SW 1271 (cell line): ENCODE data around the gene THSD4.
"Not testable (repeated sequence)": the region's sequence is repeated elsewhere in the genome, so short reads cannot be mapped to it uniquely, and the experiment has no call there.

Experiments
- DNase-seq, 2 experiments: peaks; one replicate each; lab custom pipeline; 2025; lab: John Stamatoyannopoulos, UW

The THSD4 gene

GRCh38 chr15:71349736-71350526 is 234.7 kb downstream of the THSD4 start:
- DNase-seq = no peak

DNA sequence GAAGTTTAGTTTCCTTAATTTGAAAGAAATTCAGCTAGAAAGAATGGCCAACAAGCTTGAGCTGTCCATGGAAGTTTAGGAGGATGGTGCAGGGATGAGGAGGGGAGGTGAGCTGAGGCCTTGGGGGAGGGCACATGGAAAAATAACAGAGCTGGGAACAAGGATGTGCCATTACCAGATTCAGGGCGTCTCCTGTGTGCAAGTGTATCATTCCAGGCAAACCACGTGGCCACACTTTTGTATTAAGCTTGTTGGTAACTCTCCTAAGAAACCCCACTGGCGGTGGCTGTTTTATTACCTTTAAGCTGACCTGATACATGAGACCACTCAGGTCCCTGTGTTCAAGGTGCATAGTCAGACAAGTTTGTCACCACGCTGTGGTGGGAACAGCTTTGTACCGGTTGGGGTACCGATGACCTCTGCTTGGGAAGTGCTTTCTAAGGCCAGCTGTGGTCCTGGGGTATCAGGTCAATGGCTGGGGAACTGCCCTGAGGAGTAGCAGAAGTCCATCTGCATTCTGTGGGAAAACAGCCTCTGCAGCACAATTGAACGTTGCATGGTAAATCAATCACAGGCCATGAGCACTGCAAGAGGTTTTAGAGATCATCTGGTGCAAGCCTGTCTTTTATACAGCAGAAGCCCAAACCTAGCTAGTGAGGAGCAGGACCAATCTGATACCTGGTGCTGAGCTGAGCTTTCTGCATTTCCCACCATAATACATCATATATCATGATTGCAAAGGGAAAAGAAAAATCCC is 235.5 kb downstream of the THSD4 start:
- DNase-seq = no peak

DNA sequence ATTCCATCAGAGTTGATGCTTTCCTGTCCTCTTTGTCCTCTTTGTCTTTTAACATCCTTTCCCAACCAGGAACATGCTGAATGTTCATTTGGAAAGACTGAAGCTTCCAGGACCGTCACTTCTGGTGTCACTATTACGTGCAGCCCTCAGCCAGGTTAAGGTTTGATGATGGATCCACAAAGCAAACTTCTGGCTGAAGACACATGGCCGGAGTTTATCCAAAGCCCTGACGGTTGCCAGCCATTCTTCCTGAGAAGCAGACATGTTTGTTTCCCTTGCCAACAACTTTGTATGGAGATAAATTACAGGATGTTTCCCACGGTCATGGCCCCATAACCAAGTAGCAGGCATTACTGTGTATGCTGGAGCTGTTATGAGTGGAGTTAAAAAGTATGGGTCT is 236.9 kb downstream of the THSD4 start:
- no peak for DNase-seq

GRCh38 chr15:71352765-71353164 is 237.5 kb downstream of the THSD4 start:
- DNase-seq = no peak

GRCh38 chr15:71353171-71353570 is 237.9 kb downstream of the THSD4 start:
- DNase-seq = no peak

- DNase-seq = no peak
Measured at GRCh38 chr15:71355268-71355667, 240.0 kb downstream of the THSD4 start.

GRCh38 chr15:71357321-71357732 is 242.1 kb downstream of the THSD4 start:
- DNase-seq = no peak

- DNase-seq = no peak
Measured at GRCh38 chr15:71357967-71358366, 242.7 kb downstream of the THSD4 start.

GRCh38 chr15:71359246-71359645 is 244.0 kb downstream of the THSD4 start:
- DNase-seq = no peak

GRCh38 chr15:71362556-71362955 is 247.3 kb downstream of the THSD4 start:
- no peak for DNase-seq

- no peak for DNase-seq
Measured at GRCh38 chr15:71362987-71363968, 248.0 kb downstream of the THSD4 start.

DNA sequence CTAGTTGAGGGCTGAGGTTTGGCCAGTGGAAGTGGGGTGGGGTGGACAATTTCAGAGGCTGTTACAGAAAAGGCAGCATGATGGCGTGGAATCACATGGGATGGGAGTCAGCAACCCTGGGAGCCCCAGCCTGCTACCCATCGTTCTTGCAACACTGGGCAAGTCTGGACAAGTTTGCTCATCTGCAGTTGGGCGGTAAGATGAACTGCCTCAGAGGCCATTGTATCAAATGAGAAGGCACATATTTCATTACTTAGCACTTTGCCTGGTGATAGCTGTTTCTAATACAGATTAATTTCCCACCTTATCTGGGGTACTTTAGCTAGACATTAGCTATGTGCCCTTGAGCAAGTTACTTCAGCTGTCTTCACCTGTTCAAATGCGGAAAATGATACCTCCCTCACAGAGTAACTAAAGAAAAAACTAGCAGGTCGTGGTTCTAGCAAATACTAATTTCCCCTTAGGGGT is 248.9 kb downstream of the THSD4 start:
- no peak for DNase-seq

DNA sequence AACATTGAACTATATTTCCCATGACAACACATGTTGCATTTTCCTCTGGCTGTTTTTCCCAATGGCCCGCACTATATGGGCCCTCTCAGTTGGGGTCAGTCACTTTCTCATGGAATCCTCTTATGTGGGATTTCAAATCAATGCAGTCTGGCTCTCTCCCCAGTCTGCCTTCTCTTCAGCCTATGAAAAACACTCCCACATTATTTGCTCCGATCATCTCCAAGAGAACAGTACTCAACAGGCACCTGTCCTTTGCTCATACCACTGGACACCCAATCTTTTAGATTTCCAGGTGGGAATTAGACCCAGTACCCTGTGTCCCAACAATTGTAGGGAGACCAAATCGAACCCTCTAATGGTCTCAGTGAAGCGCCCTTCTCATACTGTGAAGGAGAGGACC is 251.3 kb downstream of the THSD4 start:
- DNase-seq = no peak

GRCh38 chr15:71366926-71367325 is 251.7 kb downstream of the THSD4 start:
- no peak for DNase-seq

DNA sequence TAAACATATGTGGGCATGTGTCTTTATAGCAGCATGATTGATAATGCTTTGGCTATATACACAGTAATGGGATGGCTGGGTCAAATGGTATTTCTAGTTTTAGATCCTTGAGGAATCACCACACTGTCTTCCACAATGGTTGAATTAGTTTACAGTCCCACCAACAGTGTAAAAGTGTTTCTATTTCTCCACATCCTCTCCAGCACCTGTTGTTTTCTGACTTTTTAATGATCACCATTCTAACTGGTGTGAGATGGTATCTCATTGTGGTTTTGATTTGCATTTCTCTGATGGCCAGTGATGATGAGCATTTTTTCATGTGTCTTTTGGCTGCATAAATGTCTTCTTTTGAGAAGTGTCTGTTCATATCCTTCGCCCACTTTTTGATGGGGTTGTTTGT is 252.5 kb downstream of the THSD4 start:
- DNase-seq = not testable (repeated sequence)

DNA sequence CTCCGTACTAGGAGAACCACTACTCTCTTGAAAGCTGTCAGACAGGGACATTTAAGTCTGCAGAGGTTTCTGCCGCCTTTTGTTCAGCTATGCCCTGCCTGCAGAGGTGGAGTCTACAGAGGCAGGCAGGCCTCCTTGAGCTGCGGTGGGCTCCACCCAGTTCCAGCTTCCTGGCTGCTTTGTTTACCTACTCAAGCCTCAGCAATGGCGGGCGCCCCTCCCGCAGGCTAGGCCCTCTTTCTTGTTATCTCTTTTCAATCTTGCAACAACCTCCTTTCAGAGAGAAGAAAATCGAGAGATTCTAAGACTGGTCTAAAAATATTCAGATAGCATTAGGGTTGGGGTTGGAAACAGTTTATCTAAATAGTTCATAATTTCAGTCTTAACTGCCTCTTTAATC is 257.5 kb downstream of the THSD4 start:
- DNase-seq = not testable (repeated sequence)

DNA sequence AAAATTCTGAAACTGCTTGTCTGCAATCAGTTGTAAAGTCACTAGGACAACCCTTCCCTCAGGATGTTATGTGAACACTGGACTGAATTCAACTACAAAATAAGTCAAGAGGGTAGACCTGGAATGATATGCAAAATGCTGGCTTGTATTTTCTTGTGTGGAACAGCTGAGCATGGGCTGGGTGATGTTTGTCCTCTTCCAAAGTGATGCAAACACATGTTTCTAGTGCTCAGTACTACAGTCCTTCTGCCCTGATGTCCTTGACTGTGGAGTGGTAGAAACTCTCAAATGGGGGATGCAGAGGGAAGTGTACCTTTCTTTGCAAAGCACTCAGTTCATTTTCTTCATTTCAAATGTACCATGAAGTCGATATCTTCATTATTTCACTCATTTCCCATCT is 258.6 kb downstream of the THSD4 start:
- no peak for DNase-seq

GRCh38 chr15:71374607-71375352 is 259.5 kb downstream of the THSD4 start:
- DNase-seq = no peak

DNA sequence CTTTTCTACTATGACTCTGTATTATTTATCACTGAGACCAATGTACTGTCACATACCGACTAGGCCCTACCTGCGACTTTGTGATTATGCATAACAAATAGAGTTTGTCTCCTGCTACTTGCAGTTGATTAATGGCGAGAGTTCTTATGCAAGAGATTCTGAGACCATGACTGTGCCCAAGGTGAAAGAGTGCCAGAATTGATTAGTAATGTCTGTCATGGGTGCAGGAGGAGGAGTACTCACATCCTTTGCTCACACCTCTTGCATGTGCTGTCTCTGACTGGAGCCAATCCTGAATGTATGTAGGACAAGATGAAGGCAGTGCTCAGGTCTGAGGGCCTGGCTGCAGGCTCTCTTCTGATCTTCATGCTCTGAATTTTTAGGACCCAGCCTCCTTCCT is 260.7 kb downstream of the THSD4 start:
- no peak for DNase-seq

GRCh38 chr15:71379893-71380292 is 264.6 kb downstream of the THSD4 start:
- no peak for DNase-seq

GRCh38 chr15:71380345-71380744 is 265.1 kb downstream of the THSD4 start:
- no peak for DNase-seq
